Tibial nerve (tissue), 4 donors: Measurements from ENCODE around the gene PARP15. TPM values are rescaled to one million over a fixed set of nuclear protein-coding genes. Genes with fewer than 3 reads are reported as not detected.

Experiments used
- DNase-seq, 2 donors: peaks; one replicate each; pipeline ENCODE4 v3.0.0-alpha.2; 2019; ENCODE audit warnings: low spot score in 2 of 2
- H3K27ac ChIP-seq, 4 donors: fragments of 200-600 bp; sonication (generic) in 3 of 4; one replicate each; pipeline ENCODE4 v1.5.1; 2017 to 2019; ENCODE audit warnings: mild to moderate bottlenecking in 1 of 4
- H3K27me3 ChIP-seq, 2 donors: fragments of 200-600 bp; sonication (generic) in 1 of 2; one replicate each; pipeline versions ENCODE4 v1.5.1 to v1.6.0; 2017 to 2019
- H3K36me3 ChIP-seq, 3 donors: fragments of 200-600 bp; sonication (generic); one replicate each; pipeline ENCODE4 v1.5.1; 2018 to 2019
- H3K4me1 ChIP-seq, 4 donors: fragments of 200-600 bp; sonication (generic) in 3 of 4; one replicate each; pipeline ENCODE4 v1.5.1; 2017 to 2019
- H3K4me3 ChIP-seq, 4 donors: fragments of 200-600 bp; sonication (generic) in 3 of 4; one replicate each; pipeline ENCODE4 v1.5.1; 2017 to 2019; ENCODE audit warnings: mild to moderate bottlenecking in 1 of 4, moderate library complexity in 1 of 4
- H3K9me3 ChIP-seq, 4 donors: fragments of 200-600 bp; sonication (generic) in 3 of 4; one replicate each; pipeline ENCODE4 v1.5.1; 2017 to 2019
- EP300 ChIP-seq, 2 donors: sonication (generic); formaldehyde crosslinking; IDR thresholded peaks; one replicate each; pipeline ENCODE4 v1.6.1; 2017; ENCODE audit warnings: antibody characterized with exemption in 2 of 2, mild to moderate bottlenecking in 1 of 2
- POLR2A ChIP-seq, 2 donors: fragments of 450-650 bp; IDR thresholded peaks; one replicate each; pipeline ENCODE4 v1.6.1; 2017; ENCODE audit warnings: antibody characterized with exemption in 2 of 2, mild to moderate bottlenecking in 2 of 2, moderate library complexity in 2 of 2
- WGBS, 2 donors: methylation state at CpG; one replicate each; pipeline ENCODE4 v1.1.5; 2018; 5-methylcytosine and 5-hydroxymethylcytosine counted together
- total RNA-seq, 4 donors: library from RNA; depleted of rRNA; stranded (reverse); fragments of >200 nt; gene quantifications; one replicate each; pipeline ENCODE4 v1.1.0, GENCODE V29; 2016
- TF ChIP-seq, protein P1 (sequence below), 5 experiments: fragments of 200-600 bp in 3 of 5; fragments of 450-650 bp in 2 of 5; sonication (generic) in 3 of 5; IDR thresholded peaks; one replicate each; pipeline ENCODE4 v1.5.1; 2016 to 2019; ENCODE audit warnings: antibody characterized with exemption in 5 of 5, mild to moderate bottlenecking in 3 of 5, moderate library complexity in 2 of 5

The PARP15 gene
- total RNA-seq, 4 donors from 2014 or later: 1.2 to 3.6 (median 2.8) TPM

DNA sequence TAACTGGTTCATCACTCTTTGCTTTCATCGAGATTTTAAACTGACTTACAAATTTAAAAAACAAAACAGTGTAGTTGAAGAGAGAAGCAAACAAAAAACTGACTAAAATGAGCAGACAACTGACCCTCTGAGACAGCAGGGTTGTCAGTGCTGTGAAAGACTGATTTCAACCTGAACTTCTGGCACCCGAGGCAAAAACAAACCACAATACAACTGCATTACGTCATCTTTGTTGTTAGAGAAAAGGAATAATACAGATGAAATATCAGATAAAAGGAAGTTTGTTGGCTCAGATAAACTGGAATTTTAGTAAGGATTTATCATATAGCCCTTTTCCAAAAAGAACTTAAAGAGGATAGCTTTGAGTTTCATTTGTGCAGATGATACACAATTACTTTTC, 51.1 kb downstream of the PARP15 start:
- Histone ChIP-seq H3K4me3 (no peak overlapping the region), H3K4me1 (no peaks in the 10 kb centered on the region), H3K27me3 (no peaks in the 10 kb centered on the region), H3K27ac (no peak overlapping the region), H3K9me3 (no peaks in the 10 kb centered on the region), H3K36me3 (no peaks in the 10 kb centered on the region)
- no peak for DNase-seq
- WGBS, 2 donors: 19 to 22% methylated on average over 3 of the region's 3 CpGs
- TF ChIP-seq POLR2A (IDR thresholded peaks at IDR 0.05): no peak
- TF ChIP-seq, protein P1, sequence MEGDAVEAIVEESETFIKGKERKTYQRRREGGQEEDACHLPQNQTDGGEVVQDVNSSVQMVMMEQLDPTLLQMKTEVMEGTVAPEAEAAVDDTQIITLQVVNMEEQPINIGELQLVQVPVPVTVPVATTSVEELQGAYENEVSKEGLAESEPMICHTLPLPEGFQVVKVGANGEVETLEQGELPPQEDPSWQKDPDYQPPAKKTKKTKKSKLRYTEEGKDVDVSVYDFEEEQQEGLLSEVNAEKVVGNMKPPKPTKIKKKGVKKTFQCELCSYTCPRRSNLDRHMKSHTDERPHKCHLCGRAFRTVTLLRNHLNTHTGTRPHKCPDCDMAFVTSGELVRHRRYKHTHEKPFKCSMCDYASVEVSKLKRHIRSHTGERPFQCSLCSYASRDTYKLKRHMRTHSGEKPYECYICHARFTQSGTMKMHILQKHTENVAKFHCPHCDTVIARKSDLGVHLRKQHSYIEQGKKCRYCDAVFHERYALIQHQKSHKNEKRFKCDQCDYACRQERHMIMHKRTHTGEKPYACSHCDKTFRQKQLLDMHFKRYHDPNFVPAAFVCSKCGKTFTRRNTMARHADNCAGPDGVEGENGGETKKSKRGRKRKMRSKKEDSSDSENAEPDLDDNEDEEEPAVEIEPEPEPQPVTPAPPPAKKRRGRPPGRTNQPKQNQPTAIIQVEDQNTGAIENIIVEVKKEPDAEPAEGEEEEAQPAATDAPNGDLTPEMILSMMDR (IDR thresholded peaks at IDR 0.05): no peak
- TF ChIP-seq EP300 (IDR thresholded peaks at IDR 0.05): no peak

DNA sequence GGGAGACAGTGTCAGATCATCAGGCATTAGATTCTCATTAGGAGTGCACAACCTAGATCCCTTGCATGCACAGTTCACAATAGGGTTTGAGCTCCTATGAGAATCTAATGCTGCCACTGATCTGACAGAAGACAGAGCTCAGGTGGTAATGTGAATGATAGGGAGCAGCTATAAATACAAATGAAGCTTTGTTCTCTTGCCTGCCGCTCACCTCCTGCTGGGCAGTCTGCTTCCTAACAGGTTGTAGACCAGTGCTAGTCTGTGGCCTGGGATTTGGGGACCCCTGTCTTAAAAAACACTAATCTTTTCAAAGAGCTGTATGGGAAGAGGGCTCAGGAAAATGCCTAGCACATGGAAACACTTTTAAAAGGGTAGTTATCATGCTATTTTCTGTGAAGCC, 52.3 kb downstream of the PARP15 start:
- Histone ChIP-seq H3K4me3 (no peak overlapping the region), H3K4me1 (no peaks in the 10 kb centered on the region), H3K9me3 (no peaks in the 10 kb centered on the region), H3K36me3 (no peaks in the 10 kb centered on the region), H3K27ac (no peak overlapping the region), H3K27me3 (no peaks in the 10 kb centered on the region)
- TF ChIP-seq, protein P1 (IDR thresholded peaks at IDR 0.05): no peak
- TF ChIP-seq EP300 (IDR thresholded peaks at IDR 0.05) (no peak), POLR2A (IDR thresholded peaks at IDR 0.05) (no peak)
- no peak for DNase-seq
- WGBS, 2 donors: 92 to 100% methylated on average over 1 of the region's 1 CpG

DNA sequence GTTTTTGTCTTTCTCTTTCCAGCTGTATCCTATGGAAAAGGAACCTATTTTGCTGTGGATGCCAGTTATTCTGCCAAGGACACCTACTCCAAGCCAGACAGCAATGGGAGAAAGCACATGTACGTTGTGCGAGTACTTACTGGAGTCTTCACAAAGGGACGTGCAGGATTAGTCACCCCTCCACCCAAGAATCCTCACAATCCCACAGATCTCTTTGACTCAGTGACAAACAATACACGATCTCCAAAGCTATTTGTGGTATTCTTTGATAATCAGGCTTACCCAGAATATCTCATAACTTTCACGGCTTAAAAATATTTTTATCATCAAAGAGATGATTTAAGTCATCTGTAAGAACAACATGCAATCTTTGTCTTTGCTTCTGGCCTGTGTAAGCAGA, 58.3 kb downstream of the PARP15 start:
- H3K36me3 ChIP-seq: no peaks in the 10 kb centered on the region
- H3K27ac ChIP-seq: no peak overlapping the region
- H3K27me3 ChIP-seq: no peaks in the 10 kb centered on the region
- no peak for DNase-seq
- no peaks in the 10 kb centered on the region for H3K4me1 ChIP-seq
- WGBS, 2 donors: 61 to 69% methylated on average over 5 of the region's 5 CpGs
- no peak overlapping the region for H3K4me3 ChIP-seq
- TF ChIP-seq, protein P1 (IDR thresholded peaks at IDR 0.05): no peak
- H3K9me3 ChIP-seq: no peaks in the 10 kb centered on the region

DNA sequence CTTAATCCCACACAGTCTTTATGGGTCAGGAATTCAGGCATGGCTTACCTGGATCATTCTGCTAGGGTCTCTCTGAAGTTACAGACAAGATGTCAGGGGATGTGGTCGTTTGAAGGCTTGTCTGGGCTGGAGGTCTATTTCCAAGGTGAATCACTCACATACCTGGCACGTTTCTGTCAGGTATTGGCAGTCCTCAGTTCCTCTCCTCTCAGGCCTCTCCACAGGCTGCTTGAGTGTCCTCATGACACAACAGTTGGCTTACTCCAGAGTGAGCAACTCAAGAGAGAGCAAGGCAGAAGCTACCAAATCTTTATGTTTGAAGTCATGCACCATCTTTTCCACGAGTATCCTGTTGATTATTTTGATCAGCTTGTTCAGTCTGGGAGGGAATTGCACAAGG, 59.2 kb downstream of the PARP15 start:
- Histone ChIP-seq H3K27ac (no peak overlapping the region), H3K36me3 (no peaks in the 10 kb centered on the region), H3K4me3 (no peak overlapping the region), H3K27me3 (no peaks in the 10 kb centered on the region), H3K4me1 (no peaks in the 10 kb centered on the region), H3K9me3 (no peaks in the 10 kb centered on the region)
- TF ChIP-seq POLR2A (IDR thresholded peaks at IDR 0.05) (no peak), EP300 (IDR thresholded peaks at IDR 0.05) (no peak)
- TF ChIP-seq, protein P1 (IDR thresholded peaks at IDR 0.05): no peak
- 51 to 60% methylated on average over 3 of the region's 3 CpGs for WGBS, 2 donors
- DNase-seq: no peak

DNA sequence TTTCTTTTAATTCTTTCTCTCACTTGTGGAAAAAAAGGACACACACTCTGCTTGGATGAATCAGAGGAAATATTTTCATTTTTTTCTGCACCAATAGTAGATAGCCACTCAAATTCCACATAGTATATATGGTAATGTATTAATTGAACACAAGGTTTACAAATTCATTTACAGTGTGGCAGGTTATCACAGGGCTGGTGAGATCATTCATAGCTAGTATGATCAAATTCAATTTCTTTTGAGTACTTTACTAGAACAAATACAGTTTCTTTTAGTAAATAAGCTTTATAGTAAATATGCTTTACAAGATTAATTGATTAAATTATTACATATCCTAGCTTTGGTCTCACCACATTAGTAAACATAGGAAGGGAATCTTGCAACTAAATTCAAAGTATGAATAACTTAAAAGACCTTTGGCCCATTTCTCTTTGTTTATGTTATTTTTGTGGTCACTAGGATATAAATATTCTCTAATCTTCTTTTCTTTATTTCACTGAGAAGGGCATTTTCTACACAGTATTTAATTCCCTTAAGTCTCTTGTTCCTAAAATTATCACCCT, 63.1 kb downstream of the PARP15 start:
- H3K4me1 ChIP-seq: no peaks in the 10 kb centered on the region
- H3K36me3 ChIP-seq: no peaks in the 10 kb centered on the region
- TF ChIP-seq POLR2A (IDR thresholded peaks at IDR 0.05) (no peak), EP300 (IDR thresholded peaks at IDR 0.05) (no peak)
- TF ChIP-seq, protein P1 (IDR thresholded peaks at IDR 0.05): no peak
- no peaks in the 10 kb centered on the region for H3K9me3 ChIP-seq
- no peak overlapping the region for H3K4me3 ChIP-seq
- no peak overlapping the region for H3K27ac ChIP-seq
- no peak for DNase-seq
- H3K27me3 ChIP-seq: no peaks in the 10 kb centered on the region
